CD14-positive monocyte (primary cell): ENCODE data around the gene RBM19. TPM values are rescaled to one million over a fixed set of nuclear protein-coding genes. Genes with fewer than 3 reads are reported as not detected.

Experiments
- DNase-seq, 3 donors: peaks; one replicate each; pipeline ENCODE4 v3.0.0-alpha.2; 2011 to 2022
- H2AFZ ChIP-seq: 2 replicates; pipeline ENCODE4 v1.6.0; 2012; ENCODE audit warnings: mild to moderate bottlenecking, low read depth, low read length, inconsistent platforms; ENCODE audit not compliant: insufficient read depth, poor library complexity, severe bottlenecking
- H3K27ac ChIP-seq, 2 donors: 1 replicate in 1 of 2; 2 replicates in 1 of 2; pipeline ENCODE4 v1.5.1; 2012 to 2013; ENCODE audit warnings: low read length in 2 of 2, control low read depth in 1 of 2, inconsistent platforms in 1 of 2, low read depth in 1 of 2, mild to moderate bottlenecking in 1 of 2
- H3K27me3 ChIP-seq, 2 donors: one replicate each; pipeline versions ENCODE4 v1.6.0 to v1.6.1; 2011 to 2013; ENCODE audit warnings: low read length in 2 of 2; ENCODE audit not compliant: control insufficient read depth in 2 of 2, insufficient read depth in 2 of 2
- H3K36me3 ChIP-seq, 2 donors: replicated peaks in 1 of 2; 1 replicate in 1 of 2; 2 replicates in 1 of 2; pipeline versions ENCODE4 v1.5.1 to v1.6.1; 2012 to 2013; ENCODE audit warnings: low read length in 2 of 2, control low read depth in 1 of 2, inconsistent platforms in 1 of 2, mild to moderate bottlenecking in 1 of 2; ENCODE audit not compliant: insufficient read depth in 2 of 2, control insufficient read depth in 1 of 2
- H3K4me1 ChIP-seq, 2 donors: 1 replicate in 1 of 2; 2 replicates in 1 of 2; pipeline versions ENCODE4 v1.5.1 to v1.6.1; 2012 to 2013; ENCODE audit warnings: low read length in 2 of 2, control low read depth in 1 of 2, inconsistent platforms in 1 of 2, mild to moderate bottlenecking in 1 of 2, moderate library complexity in 1 of 2; ENCODE audit not compliant: insufficient read depth in 2 of 2, control insufficient read depth in 1 of 2
- H3K4me2 ChIP-seq: replicated peaks from 2 replicates; pipeline ENCODE3; 2012; ENCODE audit warnings: low read length, moderate library complexity, mild to moderate bottlenecking; ENCODE audit not compliant: poor library complexity, severe bottlenecking; ENCODE audit errors: extremely low read depth
- H3K4me3 ChIP-seq, 3 experiments: fragments of 200-600 bp in 1 of 3; sonication (generic) in 1 of 3; replicated peaks in 1 of 3; 1 replicate in 2 of 3; 2 replicates in 1 of 3; pipeline ENCODE4 v1.5.1; 2011 to 2013; ENCODE audit warnings: low read length in 3 of 3, mild to moderate bottlenecking in 3 of 3, control low read depth in 2 of 3, low read depth in 2 of 3, inconsistent platforms in 1 of 3, moderate library complexity in 1 of 3
- H3K79me2 ChIP-seq: 2 replicates; pipeline ENCODE4 v1.6.0; 2012; ENCODE audit warnings: mild to moderate bottlenecking, control low read depth, inconsistent platforms, low read length, moderate library complexity; ENCODE audit not compliant: insufficient read depth
- H3K9ac ChIP-seq: 2 replicates; pipeline ENCODE4 v1.6.0; 2017; ENCODE audit warnings: low read length, mild to moderate bottlenecking; ENCODE audit not compliant: insufficient read depth, poor library complexity, severe bottlenecking
- H3K9me3 ChIP-seq, 2 donors: replicated peaks in 1 of 2; 1 replicate in 1 of 2; 2 replicates in 1 of 2; pipeline versions ENCODE4 v1.5.1 to v1.6.1; 2012 to 2013; ENCODE audit warnings: low read length in 2 of 2, control low read depth in 1 of 2; ENCODE audit not compliant: control insufficient read depth in 1 of 2, insufficient read depth in 1 of 2
- H4K20me1 ChIP-seq: 2 replicates; pipeline ENCODE4 v1.6.0; 2012; ENCODE audit warnings: mild to moderate bottlenecking, low read length, control low read depth, moderate library complexity; ENCODE audit not compliant: insufficient read depth
- H3K27ac Mint-ChIP-seq, 7 donors: one replicate each; pipeline ENCODE4 v1.8.0; 2020; ENCODE audit warnings: mild to moderate bottlenecking in 7 of 7, mixed read lengths in 7 of 7, moderate library complexity in 6 of 7, inconsistent platforms in 2 of 7
- H3K27me3 Mint-ChIP-seq, 3 donors: one replicate each; pipeline ENCODE4 v1.8.0; 2021 to 2022; ENCODE audit warnings: low read depth in 3 of 3, mild to moderate bottlenecking in 3 of 3, mixed read lengths in 3 of 3, moderate library complexity in 3 of 3, inconsistent platforms in 1 of 3
- H3K36me3 Mint-ChIP-seq, 2 donors: one replicate each; pipeline ENCODE4 v1.8.0; 2020; ENCODE audit warnings: mixed read lengths in 2 of 2, inconsistent platforms in 1 of 2, mild to moderate bottlenecking in 1 of 2
- H3K4me1 Mint-ChIP-seq: one replicate; pipeline ENCODE4 v1.8.0; 2020; ENCODE audit warnings: mild to moderate bottlenecking, mixed read lengths
- H3K4me3 Mint-ChIP-seq, 2 donors: one replicate each; pipeline ENCODE4 v1.8.0; 2020; ENCODE audit warnings: mild to moderate bottlenecking in 2 of 2, mixed read lengths in 2 of 2, moderate library complexity in 1 of 2
- H3K9me3 Mint-ChIP-seq, 7 donors: one replicate each; pipeline ENCODE4 v1.8.0; 2020 to 2022; ENCODE audit warnings: mixed read lengths in 7 of 7, mild to moderate bottlenecking in 6 of 7, moderate library complexity in 6 of 7, inconsistent platforms in 2 of 7
- CTCF ChIP-seq: fragments of 200-600 bp; IDR thresholded peaks from one replicate; pipeline ENCODE4 v1.8.0; 2022; ENCODE audit warnings: antibody characterized with exemption, mild to moderate bottlenecking
- WGBS: methylation state at CpG from one replicate; pipeline ENCODE4 v1.1.5; 2013; ENCODE audit warnings: missing lambda C conversion rate; ENCODE audit not compliant: insufficient coverage; 5-methylcytosine and 5-hydroxymethylcytosine counted together
- intact Hi-C, 2 donors: fragments of 100-400 bp; cut with micrococcal nuclease; formaldehyde crosslinking; loops; one replicate each; pipeline versions ENCODE4 v1.15.0 to v1.15.1; 2023
- polyA plus RNA-seq, 3 donors: library from polyadenylated mRNA; depleted of rRNA in 1 of 3; unstranded in 2 of 3; stranded (reverse) in 1 of 3; fragments of 300-500 nt in 2 of 3; fragments of >200 nt in 1 of 3; fragmentation: Illumina TruSeq in 2 of 3; gene quantifications; 1 replicate in 2 of 3; 2 replicates in 1 of 3; pipeline ENCODE4 v1.2.3, GENCODE V29; 2012 to 2021

RBM19 gene
- polyA plus RNA-seq, 3 donors: 2.1 to 30.4 (median 2.2) TPM

- WGBS: 97% methylated on average over 8 of the region's 12 CpGs
- no peak overlapping the region for H3K4me3 Mint-ChIP-seq
- no peak for DNase-seq
- no peaks in the 10 kb centered on the region for H3K4me1 Mint-ChIP-seq
- no peak for TF ChIP-seq CTCF
- no peaks in the 10 kb centered on the region for H3K9me3 ChIP-seq
- H3K79me2 ChIP-seq: no peaks in the 10 kb centered on the region
- H3K4me2 ChIP-seq: no peak overlapping the region
- peak overlapping the region in 1 of 7 donors; percentile 19 for H3K27ac Mint-ChIP-seq
- H2AFZ ChIP-seq: no peak overlapping the region
- H3K4me1 ChIP-seq: no peaks in the 10 kb centered on the region
- intact Hi-C loops: no loop called here
- H3K36me3 Mint-ChIP-seq: no peaks in the 10 kb centered on the region
- H3K4me3 ChIP-seq: no peak overlapping the region
- H3K36me3 ChIP-seq: no peaks in the 10 kb centered on the region
- H3K9me3 Mint-ChIP-seq: no peaks in the 10 kb centered on the region
- no peak overlapping the region for H3K9ac ChIP-seq
- H4K20me1 ChIP-seq: no peaks in the 10 kb centered on the region
- no peaks in the 10 kb centered on the region for H3K27me3 ChIP-seq
- H3K27ac ChIP-seq: no peak overlapping the region
- H3K27me3 Mint-ChIP-seq: peaks cover 0 to 5% (median 1%) of the 10 kb centered on the region in 3 donors
Measured at GRCh38 chr12:113800201-113800600, 165.9 kb downstream of the RBM19 start.

GRCh38 chr12:113798552-113798951, 167.6 kb downstream of the RBM19 start:
- Histone ChIP-seq H3K4me3 (no peak overlapping the region), H3K27me3 (no peaks in the 10 kb centered on the region), H3K27ac (no peak overlapping the region), H2AFZ (no peak overlapping the region), H3K9ac (no peak overlapping the region), H3K4me1 (no peaks in the 10 kb centered on the region), H3K9me3 (no peaks in the 10 kb centered on the region), H4K20me1 (no peaks in the 10 kb centered on the region), H3K4me2 (no peak overlapping the region), H3K36me3 (no peaks in the 10 kb centered on the region), H3K79me2 (no peaks in the 10 kb centered on the region)
- H3K4me1 Mint-ChIP-seq: no peaks in the 10 kb centered on the region
- H3K36me3 Mint-ChIP-seq: no peaks in the 10 kb centered on the region
- no peak overlapping the region for H3K4me3 Mint-ChIP-seq
- peaks cover 3 to 6% (median 4%) of the 10 kb centered on the region in 3 donors for H3K27me3 Mint-ChIP-seq
- 95% methylated on average over 9 of the region's 14 CpGs for WGBS
- TF ChIP-seq CTCF: no peak
- intact Hi-C loops: no loop called here
- no peaks in the 10 kb centered on the region for H3K9me3 Mint-ChIP-seq
- no peak for DNase-seq
- H3K27ac Mint-ChIP-seq: peak overlapping the region in 1 of 7 donors; percentile 64
